ENCODE measurements around the gene SLC16A13.
A peak's percentile ranks its signal among the peaks of the same experiment; 100 is the strongest.
"Not testable (repeated sequence)": the region's sequence is repeated elsewhere in the genome, so short reads cannot be mapped to it uniquely, and the experiment has no call there.

Gene SLC16A13

GRCh38 chr17:7043182-7043496 lies 7.3 kb downstream of the SLC16A13 start:
- no peak for TF ChIP-seq CTCF (IDR thresholded peaks at IDR 0.05; ENCODE audit: low read depth, low read length)
- DNase-seq (ENCODE audit: low read depth in 2 of 2) = no peak
- peak overlapping the region; percentile 48 to 49 for H3K4me3 ChIP-seq (replicated peaks in 1 of 2; ENCODE audit: low read depth in 2 of 2, low read length in 2 of 2)

GRCh38 chr17:7043497-7044198 lies 7.8 kb downstream of the SLC16A13 start, which contains the start of gene SLC16A11:
Gene SLC16A11 (minus strand): TSS chr17:7044092. CDS start chr17:7043513, 579 bp downstream.
- DNase-seq (ENCODE audit: low read depth in 2 of 2) = peak; percentile 56 to 58
- no peak for TF ChIP-seq CTCF (IDR thresholded peaks at IDR 0.05; ENCODE audit: low read depth, low read length)
- peak within 1 kb of the TSS; percentile 48 to 49 for H3K4me3 ChIP-seq (replicated peaks in 1 of 2; ENCODE audit: low read depth in 2 of 2, low read length in 2 of 2)

GRCh38 chr17:7045492-7046126 lies 9.8 kb downstream of the SLC16A13 start:
- peak; percentile 90 to 92 for DNase-seq (ENCODE audit: low read depth in 2 of 2)
- peak; percentile 72 for TF ChIP-seq CTCF (IDR thresholded peaks at IDR 0.05; ENCODE audit: low read depth, low read length)
- no peak overlapping the region for H3K4me3 ChIP-seq (replicated peaks in 1 of 2; ENCODE audit: low read depth in 2 of 2, low read length in 2 of 2)

GRCh38 chr17:7046127-7046724 lies 10.4 kb downstream of the SLC16A13 start:
- no peak for DNase-seq (ENCODE audit: low read depth in 2 of 2)
- TF ChIP-seq CTCF (IDR thresholded peaks at IDR 0.05; ENCODE audit: low read depth, low read length) = no peak
- no peak overlapping the region for H3K4me3 ChIP-seq (replicated peaks in 1 of 2; ENCODE audit: low read depth in 2 of 2, low read length in 2 of 2)

GRCh38 chr17:7046725-7047397 lies 11.0 kb downstream of the SLC16A13 start:
- DNase-seq (ENCODE audit: low read depth in 2 of 2) = peak in 1 of 2 donors; percentile 17
- not testable (repeated sequence) for H3K4me3 ChIP-seq (replicated peaks in 1 of 2; ENCODE audit: low read depth in 2 of 2, low read length in 2 of 2)

GRCh38 chr17:7047566-7047965 lies 11.8 kb downstream of the SLC16A13 start:
- peak in 1 of 2 donors; percentile 24 for DNase-seq (ENCODE audit: low read depth in 2 of 2)
- H3K4me3 ChIP-seq (replicated peaks in 1 of 2; ENCODE audit: low read depth in 2 of 2, low read length in 2 of 2) = no peak overlapping the region
- TF ChIP-seq CTCF (IDR thresholded peaks at IDR 0.05; ENCODE audit: low read depth, low read length) = no peak

GRCh38 chr17:7048968-7049367 lies 13.2 kb downstream of the SLC16A13 start:
- no peak overlapping the region for H3K4me3 ChIP-seq (replicated peaks in 1 of 2; ENCODE audit: low read depth in 2 of 2, low read length in 2 of 2)
- DNase-seq (ENCODE audit: low read depth in 2 of 2) = peak in 1 of 2 donors; percentile 22
- no peak for TF ChIP-seq CTCF (IDR thresholded peaks at IDR 0.05; ENCODE audit: low read depth, low read length)

- H3K4me3 ChIP-seq (replicated peaks in 1 of 2; ENCODE audit: low read depth in 2 of 2, low read length in 2 of 2); DNase-seq (ENCODE audit: low read depth in 2 of 2): not testable (repeated sequence)
These were observed 14.8 kb downstream of the SLC16A13 start for GRCh38 chr17:7050583-7050982.
